Ishikawa (cell line): ENCODE measurements around the gene GATAD2A.
A peak's percentile ranks its signal among the peaks of the same experiment; 100 is the strongest.

Experiments used
- CEBPB ChIP-seq: IDR thresholded peaks from 2 replicates; pipeline ENCODE4 v1.6.1; 2012
- CREB1 ChIP-seq: IDR thresholded peaks from 2 replicates; pipeline ENCODE4 v1.6.1; 2012; ENCODE audit warnings: low read depth
- EGR1 ChIP-seq: IDR thresholded peaks from 2 replicates; pipeline ENCODE4 v1.6.1; 2012
- EP300 ChIP-seq: IDR thresholded peaks from 2 replicates; pipeline ENCODE4 v1.6.1; 2012; ENCODE audit warnings: borderline replicate concordance
- FOXM1 ChIP-seq: IDR thresholded peaks from 2 replicates; pipeline ENCODE4 v1.6.1; 2012; ENCODE audit warnings: low read depth, borderline replicate concordance
- NFIC ChIP-seq: IDR thresholded peaks from 2 replicates; pipeline ENCODE4 v1.6.1; 2012
- RAD21 ChIP-seq: IDR thresholded peaks from 2 replicates; pipeline ENCODE4 v1.6.1; 2012; ENCODE audit warnings: low read depth
- TAF1 ChIP-seq: IDR thresholded peaks from 2 replicates; pipeline ENCODE4 v1.6.1; 2012; ENCODE audit warnings: low read depth, mild to moderate bottlenecking
- TCF12 ChIP-seq: IDR thresholded peaks from 2 replicates; pipeline ENCODE4 v1.6.1; 2012; ENCODE audit warnings: low read depth
- TEAD4 ChIP-seq: IDR thresholded peaks from 2 replicates; pipeline ENCODE4 v1.6.1; 2012
- YY1 ChIP-seq: IDR thresholded peaks from 2 replicates; pipeline ENCODE4 v1.6.1; 2012; ENCODE audit warnings: low read depth
- ZBTB7A ChIP-seq: IDR thresholded peaks from 2 replicates; pipeline ENCODE4 v1.6.1; 2012; ENCODE audit warnings: low read depth
- TF ChIP-seq, protein P1 (sequence below): IDR thresholded peaks from 2 replicates; pipeline ENCODE4 v1.6.1; 2012; ENCODE audit warnings: low read depth, mild to moderate bottlenecking
- TF ChIP-seq, protein P2 (sequence below): IDR thresholded peaks from 2 replicates; pipeline ENCODE4 v1.6.1; 2012
- TF ChIP-seq, protein P3 (sequence below): IDR thresholded peaks from 2 replicates; pipeline ENCODE4 v1.6.1; 2012

Gene GATAD2A

DNA sequence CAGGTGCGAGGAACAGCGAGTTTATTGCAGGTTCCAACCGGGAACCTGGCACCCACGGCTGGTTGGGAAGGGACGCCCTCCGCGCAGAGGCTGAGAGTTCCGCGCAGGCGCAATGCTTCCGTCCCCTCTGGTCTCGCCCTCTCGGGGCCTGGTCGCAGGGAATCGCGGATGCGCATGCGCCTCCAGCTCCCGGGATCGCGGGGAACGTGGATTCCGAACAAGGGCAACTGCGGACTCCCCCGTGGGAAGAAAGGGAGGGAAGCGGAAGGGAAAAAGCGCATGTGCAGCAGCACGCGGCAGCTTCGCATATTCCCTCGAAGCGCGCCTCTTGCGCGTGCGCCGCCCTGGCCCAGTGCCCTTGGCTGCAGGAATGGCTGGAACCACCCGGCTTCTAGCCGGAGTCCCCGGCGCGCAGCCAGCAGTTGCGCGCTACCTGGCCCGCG is 108.8 kb downstream of the GATAD2A start:
- no peak for TF ChIP-seq EP300
- no peak for TF ChIP-seq CREB1
- TF ChIP-seq, protein P1, sequence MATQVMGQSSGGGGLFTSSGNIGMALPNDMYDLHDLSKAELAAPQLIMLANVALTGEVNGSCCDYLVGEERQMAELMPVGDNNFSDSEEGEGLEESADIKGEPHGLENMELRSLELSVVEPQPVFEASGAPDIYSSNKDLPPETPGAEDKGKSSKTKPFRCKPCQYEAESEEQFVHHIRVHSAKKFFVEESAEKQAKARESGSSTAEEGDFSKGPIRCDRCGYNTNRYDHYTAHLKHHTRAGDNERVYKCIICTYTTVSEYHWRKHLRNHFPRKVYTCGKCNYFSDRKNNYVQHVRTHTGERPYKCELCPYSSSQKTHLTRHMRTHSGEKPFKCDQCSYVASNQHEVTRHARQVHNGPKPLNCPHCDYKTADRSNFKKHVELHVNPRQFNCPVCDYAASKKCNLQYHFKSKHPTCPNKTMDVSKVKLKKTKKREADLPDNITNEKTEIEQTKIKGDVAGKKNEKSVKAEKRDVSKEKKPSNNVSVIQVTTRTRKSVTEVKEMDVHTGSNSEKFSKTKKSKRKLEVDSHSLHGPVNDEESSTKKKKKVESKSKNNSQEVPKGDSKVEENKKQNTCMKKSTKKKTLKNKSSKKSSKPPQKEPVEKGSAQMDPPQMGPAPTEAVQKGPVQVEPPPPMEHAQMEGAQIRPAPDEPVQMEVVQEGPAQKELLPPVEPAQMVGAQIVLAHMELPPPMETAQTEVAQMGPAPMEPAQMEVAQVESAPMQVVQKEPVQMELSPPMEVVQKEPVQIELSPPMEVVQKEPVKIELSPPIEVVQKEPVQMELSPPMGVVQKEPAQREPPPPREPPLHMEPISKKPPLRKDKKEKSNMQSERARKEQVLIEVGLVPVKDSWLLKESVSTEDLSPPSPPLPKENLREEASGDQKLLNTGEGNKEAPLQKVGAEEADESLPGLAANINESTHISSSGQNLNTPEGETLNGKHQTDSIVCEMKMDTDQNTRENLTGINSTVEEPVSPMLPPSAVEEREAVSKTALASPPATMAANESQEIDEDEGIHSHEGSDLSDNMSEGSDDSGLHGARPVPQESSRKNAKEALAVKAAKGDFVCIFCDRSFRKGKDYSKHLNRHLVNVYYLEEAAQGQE: no peak
- TF ChIP-seq CEBPB: no peak
- TF ChIP-seq TCF12: no peak
- no peak for TF ChIP-seq YY1
- TF ChIP-seq TEAD4: no peak
- TF ChIP-seq ZBTB7A: no peak
- no peak for TF ChIP-seq RAD21
- TF ChIP-seq TAF1: no peak
- TF ChIP-seq, protein P2, sequence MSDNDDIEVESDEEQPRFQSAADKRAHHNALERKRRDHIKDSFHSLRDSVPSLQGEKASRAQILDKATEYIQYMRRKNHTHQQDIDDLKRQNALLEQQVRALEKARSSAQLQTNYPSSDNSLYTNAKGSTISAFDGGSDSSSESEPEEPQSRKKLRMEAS: no peak
- TF ChIP-seq EGR1: no peak
- TF ChIP-seq, protein P3, sequence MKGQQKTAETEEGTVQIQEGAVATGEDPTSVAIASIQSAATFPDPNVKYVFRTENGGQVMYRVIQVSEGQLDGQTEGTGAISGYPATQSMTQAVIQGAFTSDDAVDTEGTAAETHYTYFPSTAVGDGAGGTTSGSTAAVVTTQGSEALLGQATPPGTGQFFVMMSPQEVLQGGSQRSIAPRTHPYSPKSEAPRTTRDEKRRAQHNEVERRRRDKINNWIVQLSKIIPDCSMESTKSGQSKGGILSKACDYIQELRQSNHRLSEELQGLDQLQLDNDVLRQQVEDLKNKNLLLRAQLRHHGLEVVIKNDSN: no peak
- TF ChIP-seq NFIC: no peak
- TF ChIP-seq FOXM1: no peak

DNA sequence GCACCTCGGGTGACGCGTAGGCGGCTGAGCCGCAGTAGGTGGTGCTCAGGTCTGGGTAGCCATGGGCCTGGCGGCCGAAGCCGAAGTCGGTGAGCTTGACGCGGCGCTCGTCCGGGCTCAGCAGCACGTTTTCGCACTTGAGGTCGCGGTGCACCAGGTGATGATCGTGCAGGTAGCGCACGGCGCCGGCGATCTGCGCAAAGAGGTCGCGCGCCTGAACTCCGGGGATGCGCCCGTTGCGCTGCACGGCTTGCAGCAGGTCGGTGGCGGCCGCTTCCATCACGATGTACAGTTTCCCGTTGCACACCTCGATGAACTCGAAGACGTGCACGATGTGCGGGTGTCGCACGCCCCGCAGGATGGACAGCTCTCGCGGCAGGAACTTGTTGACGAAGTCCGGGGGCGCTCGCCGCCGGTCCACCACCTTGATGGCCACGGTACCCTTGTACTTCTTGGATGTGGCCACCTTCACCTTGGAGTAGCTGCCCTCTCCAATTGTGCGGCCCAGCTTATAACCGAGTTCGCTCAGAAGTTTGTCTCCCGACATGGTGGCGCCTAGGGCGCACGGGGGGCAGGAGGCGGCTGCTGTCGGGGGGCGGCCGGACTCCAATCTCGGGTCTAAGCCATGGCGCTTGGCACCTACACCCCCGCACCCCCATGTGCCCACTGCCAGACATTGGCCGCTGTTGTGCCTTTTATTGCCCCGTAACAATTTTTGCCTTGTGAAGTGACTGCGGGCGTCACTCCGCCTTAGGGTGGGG is 109.6 kb downstream of the GATAD2A start, which contains the start of gene TSSK6:
Gene TSSK6 (minus strand): TSS at position 668 of the 761 bp plus-strand sequence. CDS start 121 bp downstream, at position 547.
- TF ChIP-seq, protein P1: no peak
- peak; percentile 50; the same call in 1 of the 2 replicates for TF ChIP-seq ZBTB7A

DNA sequence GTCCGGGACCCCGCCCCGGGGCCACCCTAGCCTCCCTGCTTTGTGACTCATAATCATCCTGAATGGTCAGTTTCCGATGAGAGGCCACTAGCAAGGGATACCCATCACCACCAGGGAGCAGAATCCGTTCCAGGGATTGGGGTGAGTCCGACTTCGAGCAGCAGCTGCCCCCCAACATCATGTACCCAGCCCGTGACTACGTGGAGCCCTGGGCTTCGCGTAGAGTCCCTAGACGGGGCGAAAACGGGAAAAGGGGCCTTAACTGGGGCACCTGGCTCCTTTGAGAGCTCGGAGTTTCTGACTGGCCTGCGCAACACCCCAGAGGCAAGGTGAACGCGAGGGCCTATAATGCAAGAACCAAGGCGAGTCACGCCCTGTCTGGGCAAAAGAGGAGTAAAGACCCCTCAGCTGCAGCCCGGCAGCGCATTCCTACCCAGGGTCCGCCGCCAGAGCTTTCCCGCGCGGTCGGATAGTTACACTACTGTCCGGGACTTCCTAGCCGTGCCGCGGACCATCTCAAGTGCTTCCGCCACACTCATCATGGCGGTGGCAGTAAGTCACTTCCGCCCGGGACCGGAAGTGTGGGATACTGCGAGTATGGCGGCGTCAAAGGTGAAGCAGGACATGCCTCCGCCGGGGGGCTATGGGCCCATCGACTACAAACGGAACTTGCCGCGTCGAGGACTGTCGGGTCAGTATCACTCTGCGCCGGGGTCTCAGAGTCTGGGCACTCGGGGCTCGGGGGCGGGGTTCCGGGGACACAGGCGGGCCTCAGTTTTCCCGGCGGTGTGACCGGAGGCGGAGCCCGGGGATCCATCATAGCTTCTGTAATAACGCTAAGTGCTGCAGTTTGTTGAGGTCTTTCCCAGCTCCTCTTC is 110.4 kb downstream of the GATAD2A start, which contains the start of gene NDUFA13:
Gene NDUFA13 (plus strand): TSS at position 584 of the 878 bp plus-strand sequence. CDS start 14 bp downstream, at position 598.
- TF ChIP-seq, protein P2: peak; percentile 76; the same call in 1 of the 2 replicates
- TF ChIP-seq TAF1 (peak; percentile 96), FOXM1 (no peak), YY1 (peak; percentile 100), TCF12 (peak; percentile 56; the same call in 1 of the 2 replicates), NFIC (no peak), TEAD4 (peak; percentile 16; the same call in 1 of the 2 replicates), ZBTB7A (no peak), CEBPB (no peak), CREB1 (0 out of 2 replicates have a peak, but pooled peaks have one; percentile 43), RAD21 (no peak), EP300 (no peak), EGR1 (peak; percentile 85; the same call in 1 of the 2 replicates)
- TF ChIP-seq, protein P1: no peak
- TF ChIP-seq, protein P3: peak; percentile 8; the same call in 1 of the 2 replicates
